Prostate gland (tissue), 2 donors: ENCODE data around the gene ARFGAP3.

Experiments
- CTCF ChIP-seq, 4 experiments: fragments of 200-600 bp in 2 of 4; fragments of 450-650 bp in 2 of 4; sonication (generic) in 2 of 4; IDR thresholded peaks; 1 replicate in 3 of 4; 2 replicates in 1 of 4; pipeline ENCODE4 v1.5.1; 2016 to 2019; ENCODE audit warnings: antibody characterized with exemption in 4 of 4, mild to moderate bottlenecking in 2 of 4, moderate library complexity in 2 of 4
- POLR2A ChIP-seq: fragments of 450-650 bp; IDR thresholded peaks from one replicate; pipeline ENCODE4 v1.6.1; 2016; ENCODE audit warnings: antibody characterized with exemption, mild to moderate bottlenecking

GRCh38 chr22:42758931-42759629 lies 98.0 kb downstream of the ARFGAP3 start:
- TF ChIP-seq CTCF (IDR thresholded peaks at IDR 0.05) (no peak), POLR2A (no peak)
